Measurements from ENCODE around the gene GNL1. TPM values are rescaled to one million over a fixed set of nuclear protein-coding genes. Genes with fewer than 3 reads are reported as not detected.

GNL1 gene
- total and polyA plus RNA-seq, 2 experiments from 2014 or later = 16.1 to 33.9 TPM

DNA sequence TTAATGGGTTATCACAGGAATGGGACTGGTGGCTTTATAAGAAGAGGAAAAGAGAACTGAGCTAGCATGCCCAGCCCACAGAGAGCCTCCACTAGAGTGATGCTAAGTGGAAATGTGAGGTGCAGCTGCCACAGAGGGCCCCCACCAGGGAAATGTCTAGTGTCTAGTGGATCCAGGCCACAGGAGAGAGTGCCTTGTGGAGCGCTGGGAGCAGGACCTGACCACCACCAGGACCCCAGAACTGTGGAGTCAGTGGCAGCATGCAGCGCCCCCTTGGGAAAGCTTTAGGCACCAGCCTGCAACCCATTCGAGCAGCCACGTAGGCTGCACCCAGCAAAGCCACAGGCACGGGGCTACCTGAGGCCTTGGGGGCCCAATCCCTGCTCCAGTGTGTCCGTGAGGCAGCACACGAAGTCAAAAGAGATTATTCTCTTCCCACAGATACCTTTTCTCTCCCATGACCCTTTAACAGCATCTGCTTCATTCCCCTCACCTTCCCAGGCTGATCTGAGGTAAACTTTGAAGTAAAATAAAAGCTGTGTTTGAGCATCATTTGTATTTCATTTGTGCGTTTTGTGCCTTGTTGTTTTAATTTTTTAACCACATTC, 62.5 kb downstream of the GNL1 start:
- no peaks in the 10 kb centered on the region for H3K9me3 ChIP-seq (ENCODE audit: low read depth)
- no peaks in the 10 kb centered on the region for H3K27me3 ChIP-seq
- no peak overlapping the region for H3K4me3 ChIP-seq
- H3K27ac ChIP-seq = no peak overlapping the region
- H3K36me3 ChIP-seq = no peaks in the 10 kb centered on the region
- TF ChIP-seq, protein P1, sequence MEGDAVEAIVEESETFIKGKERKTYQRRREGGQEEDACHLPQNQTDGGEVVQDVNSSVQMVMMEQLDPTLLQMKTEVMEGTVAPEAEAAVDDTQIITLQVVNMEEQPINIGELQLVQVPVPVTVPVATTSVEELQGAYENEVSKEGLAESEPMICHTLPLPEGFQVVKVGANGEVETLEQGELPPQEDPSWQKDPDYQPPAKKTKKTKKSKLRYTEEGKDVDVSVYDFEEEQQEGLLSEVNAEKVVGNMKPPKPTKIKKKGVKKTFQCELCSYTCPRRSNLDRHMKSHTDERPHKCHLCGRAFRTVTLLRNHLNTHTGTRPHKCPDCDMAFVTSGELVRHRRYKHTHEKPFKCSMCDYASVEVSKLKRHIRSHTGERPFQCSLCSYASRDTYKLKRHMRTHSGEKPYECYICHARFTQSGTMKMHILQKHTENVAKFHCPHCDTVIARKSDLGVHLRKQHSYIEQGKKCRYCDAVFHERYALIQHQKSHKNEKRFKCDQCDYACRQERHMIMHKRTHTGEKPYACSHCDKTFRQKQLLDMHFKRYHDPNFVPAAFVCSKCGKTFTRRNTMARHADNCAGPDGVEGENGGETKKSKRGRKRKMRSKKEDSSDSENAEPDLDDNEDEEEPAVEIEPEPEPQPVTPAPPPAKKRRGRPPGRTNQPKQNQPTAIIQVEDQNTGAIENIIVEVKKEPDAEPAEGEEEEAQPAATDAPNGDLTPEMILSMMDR (IDR thresholded peaks at IDR 0.05; ENCODE audit: low read depth, low read length) = peak; percentile 27
- peaks cover 4% of the 10 kb centered on the region for H3K4me1 ChIP-seq (ENCODE audit: low read depth)
- DNase-seq (ENCODE audit: low read depth in 1 of 2, low spot score in 1 of 2) = no peak

DNA sequence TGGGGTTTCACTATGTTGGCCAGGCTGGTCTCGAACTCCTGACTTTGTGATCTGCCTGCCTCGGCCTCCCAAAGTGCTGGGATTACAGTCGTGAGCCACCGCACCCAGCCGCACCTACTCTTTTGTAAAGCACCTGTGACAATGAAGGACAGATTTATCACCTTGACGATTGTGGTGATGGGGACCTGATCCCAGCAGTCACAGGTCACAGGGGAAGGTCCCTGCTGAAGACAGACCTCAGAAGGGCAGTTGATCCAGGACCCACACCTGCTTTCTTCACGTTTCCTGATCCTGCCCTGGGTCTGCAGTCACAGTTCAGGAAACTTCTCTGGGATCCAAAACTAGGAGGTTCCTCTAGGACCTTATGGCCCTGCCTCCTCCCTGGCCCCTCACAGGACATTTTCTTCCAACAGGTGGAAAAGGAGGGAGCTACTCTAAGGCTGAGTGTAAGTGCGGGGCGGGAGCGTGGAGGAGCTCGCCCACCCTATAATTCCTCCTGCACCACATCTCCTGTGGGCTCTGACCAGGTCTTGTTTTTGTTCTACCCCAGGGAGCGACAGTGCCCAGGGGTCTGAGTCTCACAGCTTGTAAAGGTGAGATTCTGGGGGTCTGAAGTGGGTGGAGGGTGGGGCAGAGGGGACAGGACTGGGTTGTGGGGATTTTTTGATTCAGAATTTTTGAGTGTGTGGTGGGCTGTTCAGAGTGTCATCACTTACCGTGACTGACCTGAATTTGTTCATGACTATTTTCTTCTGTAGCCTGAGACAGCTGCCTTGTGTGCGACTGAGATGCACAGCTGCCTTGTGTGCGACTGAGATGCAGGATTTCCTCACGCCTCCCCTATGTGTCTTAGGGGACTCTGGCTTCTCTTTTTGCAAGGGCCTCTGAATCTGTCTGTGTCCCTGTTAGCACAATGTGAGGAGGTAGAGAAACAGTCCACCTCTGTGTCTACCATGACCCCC, 64.0 kb downstream of the GNL1 start:
- no peak for DNase-seq (ENCODE audit: low read depth in 1 of 2, low spot score in 1 of 2)
- H3K9me3 ChIP-seq (ENCODE audit: low read depth) = no peaks in the 10 kb centered on the region
- H3K36me3 ChIP-seq = no peaks in the 10 kb centered on the region
- H3K4me3 ChIP-seq = no peak overlapping the region
- peaks cover 4% of the 10 kb centered on the region for H3K4me1 ChIP-seq (ENCODE audit: low read depth)
- peaks cover 11% of the 10 kb centered on the region for H3K27me3 ChIP-seq
- TF ChIP-seq, protein P1 (IDR thresholded peaks at IDR 0.05; ENCODE audit: low read depth, low read length) = no peak
- no peak overlapping the region for H3K27ac ChIP-seq

Other genes starting within 250 kb of the GNL1 start
- 13.9 and 16.1 TPM in 2 replicates for gene TRIM39, start 229.6 kb downstream of the GNL1 start, total RNA-seq
- 15.4 and 19.4 TPM in 2 replicates for gene TRIM39, start 229.6 kb downstream of the GNL1 start, polyA plus RNA-seq
- 47.4 and 84.5 TPM in 2 replicates for gene RPP21, start 211.3 kb downstream of the GNL1 start, total RNA-seq
- gene RPP21, start 211.3 kb downstream of the GNL1 start, polyA plus RNA-seq = 62.6 and 65.5 TPM in 2 replicates
- gene HLA-E, start 67.0 kb downstream of the GNL1 start, total RNA-seq = 30.0 and 39.2 TPM in 2 replicates
- gene HLA-E, start 67.0 kb downstream of the GNL1 start, polyA plus RNA-seq = 17.0 and 26.1 TPM in 2 replicates
- 11.4 and 11.8 TPM in 2 replicates for gene PRR3, start 806 bp upstream of the GNL1 start, total RNA-seq
- 14.3 and 14.7 TPM in 2 replicates for gene PRR3, start 806 bp upstream of the GNL1 start, polyA plus RNA-seq
- 54.4 and 61.9 TPM in 2 replicates for gene ABCF1, start 15.0 kb upstream of the GNL1 start, total RNA-seq
- 52.5 and 54.6 TPM in 2 replicates for gene ABCF1, start 15.0 kb upstream of the GNL1 start, polyA plus RNA-seq
- gene PPP1R10, start 60.8 kb upstream of the GNL1 start, total RNA-seq = 47.3 and 65.6 TPM in 2 replicates
- 42.4 and 42.9 TPM in 2 replicates for gene PPP1R10, start 60.8 kb upstream of the GNL1 start, polyA plus RNA-seq
- gene MRPS18B, start 61.4 kb upstream of the GNL1 start, total RNA-seq = 54.4 and 58.2 TPM in 2 replicates
- gene MRPS18B, start 61.4 kb upstream of the GNL1 start, polyA plus RNA-seq = 107 and 120 TPM in 2 replicates
- 11.2 and 18.3 TPM in 2 replicates for gene ATAT1, start 70.4 kb upstream of the GNL1 start, total RNA-seq
- 17.3 and 18.0 TPM in 2 replicates for gene ATAT1, start 70.4 kb upstream of the GNL1 start, polyA plus RNA-seq
- 27.5 and 28.5 TPM in 2 replicates for gene C6orf136, start 90.6 kb upstream of the GNL1 start, total RNA-seq
- 31.7 and 40.1 TPM in 2 replicates for gene C6orf136, start 90.6 kb upstream of the GNL1 start, polyA plus RNA-seq
- 36.7 and 38.1 TPM in 2 replicates for gene DHX16, start 116.5 kb upstream of the GNL1 start, total RNA-seq
- gene DHX16, start 116.5 kb upstream of the GNL1 start, polyA plus RNA-seq = 27.8 and 36.2 TPM in 2 replicates
- 25.7 and 43.5 TPM in 2 replicates for gene PPP1R18, start 130.2 kb upstream of the GNL1 start, total RNA-seq
- 9.9 and 13.0 TPM in 2 replicates for gene PPP1R18, start 130.2 kb upstream of the GNL1 start, polyA plus RNA-seq
- gene NRM, start 134.5 kb upstream of the GNL1 start, total RNA-seq = 13.7 and 17.2 TPM in 2 replicates
- gene NRM, start 134.5 kb upstream of the GNL1 start, polyA plus RNA-seq = 29.1 and 33.8 TPM in 2 replicates
- gene MDC1, start 160.8 kb upstream of the GNL1 start, total RNA-seq = 14.3 and 21.9 TPM in 2 replicates
- gene MDC1, start 160.8 kb upstream of the GNL1 start, polyA plus RNA-seq = 30.0 and 44.1 TPM in 2 replicates
- 827 and 939 TPM in 2 replicates for gene TUBB, start 163.9 kb upstream of the GNL1 start, total RNA-seq
- gene TUBB, start 163.9 kb upstream of the GNL1 start, polyA plus RNA-seq = 662 and 675 TPM in 2 replicates
- 208 and 222 TPM in 2 replicates for gene FLOT1, start 186.2 kb upstream of the GNL1 start, total RNA-seq
- gene FLOT1, start 186.2 kb upstream of the GNL1 start, polyA plus RNA-seq = 236 and 261 TPM in 2 replicates
- gene IER3, start 188.1 kb upstream of the GNL1 start, total RNA-seq = 28.0 and 45.8 TPM in 2 replicates
- 20.1 and 25.8 TPM in 2 replicates for gene IER3, start 188.1 kb upstream of the GNL1 start, polyA plus RNA-seq